Peyer's patch (tissue), 4 donors: ENCODE data around the gene AGMO.

Experiments
- CTCF ChIP-seq, 6 experiments: fragments of 450-650 bp in 4 of 6; fragments of 200-600 bp in 2 of 6; sonication (generic) in 1 of 6; IDR thresholded peaks; one replicate each; pipeline ENCODE4 v1.5.1; 2017 to 2019; ENCODE audit warnings: antibody characterized with exemption in 6 of 6, mild to moderate bottlenecking in 3 of 6, moderate library complexity in 1 of 6
- POLR2A ChIP-seq, 2 donors: fragments of 450-650 bp; IDR thresholded peaks; one replicate each; pipeline ENCODE4 v1.5.1; 2017; ENCODE audit warnings: antibody characterized with exemption in 2 of 2, mild to moderate bottlenecking in 2 of 2, moderate library complexity in 2 of 2

- TF ChIP-seq CTCF (IDR thresholded peaks at IDR 0.05) (no peak), POLR2A (IDR thresholded peaks at IDR 0.05) (no peak)
Measured at GRCh38 chr7:15166620-15167019, 395.2 kb downstream of the AGMO start.
